GM19463 (cell line): Measurements from ENCODE around the gene WFDC11.

Experiments
- ATAC-seq: cut with Tn5 transposase; IDR thresholded peaks from one replicate; pipeline ENCODE4 v1.9.1; 2021; ENCODE audit warnings: mild to moderate bottlenecking, moderate library complexity; ENCODE audit not compliant: unreplicated experiment

The WFDC11 gene

DNA sequence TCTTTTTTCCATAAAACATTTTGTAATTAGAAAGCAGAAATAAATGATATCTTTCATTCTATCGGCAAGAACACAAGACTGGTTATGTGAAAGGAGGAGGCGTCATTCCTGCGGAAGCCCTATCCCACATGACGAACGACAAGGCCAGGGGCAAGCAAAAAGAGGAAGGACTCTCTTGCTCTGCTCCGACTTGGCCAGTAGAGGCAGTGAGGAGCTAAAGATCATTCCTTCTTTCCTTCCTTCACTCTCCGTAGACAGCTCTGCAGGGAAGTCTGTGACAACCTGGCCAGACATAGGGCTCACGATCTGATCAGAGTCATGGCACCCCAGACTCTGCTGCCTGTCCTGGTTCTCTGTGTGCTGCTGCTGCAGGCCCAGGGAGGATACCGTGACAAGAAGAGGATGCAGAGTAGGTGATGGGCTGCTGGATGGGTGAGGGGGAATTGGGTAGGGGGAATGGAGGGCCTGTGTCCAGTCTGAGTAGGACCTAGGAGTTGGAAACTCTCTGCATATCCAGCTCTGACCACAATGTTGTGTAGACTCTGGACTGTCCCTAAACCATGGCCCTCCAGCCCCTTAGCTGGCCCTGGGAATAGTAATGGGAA lies 40.4 kb downstream of the WFDC11 start, which contains the start of gene WFDC10A:
TSS of gene WFDC10A (plus strand) at position 244 of the 605 bp plus-strand sequence. CDS start at position 319, 75 bp downstream.
- ATAC-seq, result no peak

GRCh38 chr20:45626540-45626939 lies 43.5 kb downstream of the WFDC11 start:
- ATAC-seq, result no peak

GRCh38 chr20:45621593-45621992 lies 48.4 kb downstream of the WFDC11 start:
- no peak for ATAC-seq

DNA sequence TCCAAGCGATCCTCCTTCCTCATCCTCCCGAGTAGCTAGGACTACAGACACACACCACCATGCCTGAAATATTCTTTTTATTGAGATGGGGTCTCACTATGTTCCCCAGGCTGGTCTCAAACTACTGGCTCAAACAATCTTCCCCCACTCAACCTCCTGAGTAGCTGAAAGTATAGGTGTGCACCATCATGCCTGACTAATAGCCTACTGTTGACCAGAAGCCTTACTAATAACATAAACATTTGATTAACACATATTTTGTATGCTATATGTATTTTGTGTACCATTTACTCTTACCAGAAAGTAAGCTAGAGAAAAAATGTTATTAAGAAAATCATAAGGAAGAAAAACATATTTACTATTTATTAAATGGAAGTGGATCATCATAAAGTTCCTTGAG lies 52.4 kb downstream of the WFDC11 start:
- no peak for ATAC-seq

- ATAC-seq, result no peak
Measured at GRCh38 chr20:45612314-45612713, 57.7 kb downstream of the WFDC11 start.

DNA sequence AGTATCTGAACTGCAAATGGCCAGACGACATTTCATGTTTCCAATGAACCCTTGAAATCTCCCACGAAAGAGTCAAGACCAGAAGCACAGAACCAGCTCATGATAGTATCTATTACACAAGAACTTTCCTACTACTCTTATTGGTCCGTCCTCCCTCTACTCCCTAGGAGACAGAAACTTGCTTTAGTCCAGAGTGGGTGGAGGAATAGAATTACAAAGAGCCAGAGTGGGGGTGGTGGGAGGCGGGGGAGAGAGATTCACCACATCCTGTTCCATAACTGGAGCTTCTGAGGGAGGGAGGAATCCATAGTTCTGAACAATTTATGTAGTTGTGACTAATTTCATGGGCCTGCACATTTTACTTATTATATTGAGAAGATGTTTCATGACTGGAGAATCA lies 59.0 kb downstream of the WFDC11 start:
- no peak for ATAC-seq

DNA sequence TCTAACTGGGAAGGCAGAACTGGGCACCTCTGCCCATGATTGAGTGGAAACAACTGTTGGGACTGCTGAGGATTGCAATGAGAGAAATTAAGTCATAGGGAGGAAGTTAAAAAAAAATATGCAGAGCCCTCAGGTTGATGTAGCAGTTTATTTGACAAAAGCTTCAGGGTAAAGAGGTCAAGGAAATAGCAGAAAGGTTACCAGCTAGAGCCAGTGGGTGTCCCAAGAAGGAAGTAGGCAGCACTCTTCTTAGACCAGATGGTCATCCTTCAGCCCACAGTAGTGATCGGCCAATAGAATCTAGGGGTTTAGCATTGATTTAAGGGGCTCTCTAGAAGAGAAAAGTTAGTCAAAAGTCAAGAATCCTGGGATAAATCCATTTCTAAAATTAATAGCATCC lies 62.2 kb downstream of the WFDC11 start:
- no peak for ATAC-seq
